HG03457 (cell line): ENCODE measurements around the gene E2F6.

Experiments used
- ATAC-seq: cut with Tn5 transposase; IDR thresholded peaks from one replicate; pipeline ENCODE4 v1.9.1; 2021; ENCODE audit warnings: moderate number of reproducible peaks; ENCODE audit not compliant: unreplicated experiment

The E2F6 gene

GRCh38 chr2:11493282-11493681 is 27.3 kb upstream of the E2F6 start:
- no peak for ATAC-seq

GRCh38 chr2:11492720-11493119 is 26.8 kb upstream of the E2F6 start:
- ATAC-seq = no peak

- ATAC-seq = no peak
These were observed 26.3 kb upstream of the E2F6 start for GRCh38 chr2:11492244-11492643.

- ATAC-seq = no peak
These were observed 25.5 kb upstream of the E2F6 start for GRCh38 chr2:11491348-11491933.

- no peak for ATAC-seq
These were observed 24.2 kb upstream of the E2F6 start for GRCh38 chr2:11490194-11490593.

GRCh38 chr2:11488809-11489208 is 22.8 kb upstream of the E2F6 start:
- ATAC-seq = no peak

- ATAC-seq = no peak
These were observed 18.1 kb upstream of the E2F6 start for GRCh38 chr2:11483806-11484617.

- no peak for ATAC-seq
These were observed 16.6 kb upstream of the E2F6 start for GRCh38 chr2:11482473-11483035.

- no peak for ATAC-seq
These were observed 16.0 kb upstream of the E2F6 start for GRCh38 chr2:11481789-11482472.

GRCh38 chr2:11481426-11481788 is 15.4 kb upstream of the E2F6 start:
- no peak for ATAC-seq

GRCh38 chr2:11480859-11481258 is 14.9 kb upstream of the E2F6 start:
- no peak for ATAC-seq

- ATAC-seq = no peak
These were observed 14.4 kb upstream of the E2F6 start for GRCh38 chr2:11480406-11480805.

- ATAC-seq = no peak
These were observed 13.1 kb upstream of the E2F6 start for GRCh38 chr2:11478899-11479605.

GRCh38 chr2:11477994-11478393 is 12.0 kb upstream of the E2F6 start:
- no peak for ATAC-seq

GRCh38 chr2:11473659-11474433 is 7.9 kb upstream of the E2F6 start:
- no peak for ATAC-seq

- no peak for ATAC-seq
These were observed 1.8 kb upstream of the E2F6 start for GRCh38 chr2:11467749-11468148.

GRCh38 chr2:11467129-11467649 is 1.2 kb upstream of the E2F6 start:
- ATAC-seq = no peak

GRCh38 chr2:11466307-11467128 is 557 bp upstream of the E2F6 start:
- peak; percentile 16 for ATAC-seq

- no peak for ATAC-seq
These were observed 864 bp downstream of the E2F6 start for GRCh38 chr2:11465110-11465484.
